IMR-90 (cell line): ENCODE results near the gene JSRP1. TPM values are rescaled to one million over a fixed set of nuclear protein-coding genes. Genes with fewer than 3 reads are reported as not detected.

ENCODE experiments used
- ATAC-seq: fragments of 200-7000 bp; cut with Tn5 transposase; 2 replicates; pipeline ENCODE4 v1.9.1; 2020; ENCODE audit warnings: low read depth, mild to moderate bottlenecking, moderate library complexity
- BruUV-seq: library from RNA; stranded (reverse); fragments of 400-500 nt; replicated peaks from 2 replicates; lab custom pipeline; 2021; lab: Mats Ljungman, UMichigan
- CTCF ChIA-PET: fragments of 300-600 bp; formaldehyde crosslinking; extraction: SDS; loops from one replicate; lab custom pipeline; 2021; ENCODE audit warnings: antibody characterized with exemption; lab: Yijun Ruan, JAX
- POLR2A ChIA-PET: fragments of 300-600 bp; sonication (Branson Sonifier 250); formaldehyde crosslinking; loops from one replicate; lab custom pipeline; 2022; ENCODE audit warnings: antibody characterized with exemption; ENCODE audit not compliant: unreplicated experiment; lab: Charles Lee
- DNase-seq: peaks from one replicate; pipeline ENCODE4 v3.0.0; 2013
- H2AFZ ChIP-seq: replicated peaks from 2 replicates; pipeline ENCODE3; 2013; ENCODE audit warnings: low read length, mild to moderate bottlenecking; ENCODE audit not compliant: poor library complexity
- H2AK5ac ChIP-seq: 2 replicates; pipeline ENCODE4 v1.6.1; 2013; ENCODE audit warnings: low read depth, low read length, inconsistent platforms
- H2AK9ac ChIP-seq: replicated peaks from 2 replicates; pipeline ENCODE3; 2013; ENCODE audit warnings: mild to moderate bottlenecking, low read depth, low read length, moderate library complexity; ENCODE audit not compliant: poor library complexity
- H2BK120ac ChIP-seq: 2 replicates; pipeline ENCODE4 v1.6.1; 2013; ENCODE audit warnings: low read depth, low read length, inconsistent platforms
- H2BK15ac ChIP-seq: 3 replicates; pipeline ENCODE4 v1.6.1; 2013; ENCODE audit warnings: low read depth, low read length, inconsistent platforms
- H2BK20ac ChIP-seq: 2 replicates; pipeline ENCODE4 v1.6.1; 2013; ENCODE audit warnings: low read depth, mild to moderate bottlenecking, inconsistent platforms, low read length, moderate library complexity
- H2BK5ac ChIP-seq: 2 replicates; pipeline ENCODE4 v1.6.1; 2013; ENCODE audit warnings: mild to moderate bottlenecking, low read depth, low read length, inconsistent platforms; ENCODE audit not compliant: poor library complexity, severe bottlenecking
- H3K14ac ChIP-seq: replicated peaks from 2 replicates; pipeline ENCODE4 v1.6.1; 2013; ENCODE audit warnings: low read depth, low read length, inconsistent platforms
- H3K18ac ChIP-seq: 2 replicates; pipeline ENCODE4 v1.6.1; 2013; ENCODE audit warnings: low read depth, low read length, control low read depth
- H3K23ac ChIP-seq: 2 replicates; pipeline ENCODE4 v1.6.1; 2013; ENCODE audit warnings: low read depth, low read length, inconsistent platforms
- H3K27ac ChIP-seq: 2 replicates; pipeline ENCODE4 v1.5.1; 2013; ENCODE audit warnings: mild to moderate bottlenecking, control low read depth, low read length; ENCODE audit not compliant: insufficient read depth
- H3K27me3 ChIP-seq: 2 replicates; pipeline ENCODE4 v1.6.1; 2013; ENCODE audit warnings: low read length; ENCODE audit not compliant: control insufficient read depth, insufficient read depth
- H3K36me3 ChIP-seq: 2 replicates; pipeline ENCODE4 v1.6.1; 2013; ENCODE audit warnings: low read length, mixed read lengths; ENCODE audit not compliant: control insufficient read depth, insufficient read depth
- H3K4ac ChIP-seq: 2 replicates; pipeline ENCODE4 v1.6.1; 2013; ENCODE audit warnings: low read depth, low read length, inconsistent platforms
- H3K4me1 ChIP-seq: 2 replicates; pipeline ENCODE4 v1.6.1; 2013; ENCODE audit warnings: low read length, mixed read lengths; ENCODE audit not compliant: control insufficient read depth, insufficient read depth
- H3K4me2 ChIP-seq: 2 replicates; pipeline ENCODE4 v1.6.1; 2013; ENCODE audit warnings: low read depth, mild to moderate bottlenecking, control low read depth, low read length, moderate library complexity
- H3K4me3 ChIP-seq: 2 replicates; pipeline ENCODE4 v1.5.1; 2013; ENCODE audit warnings: low read depth, mild to moderate bottlenecking, control low read depth, low read length, moderate library complexity; ENCODE audit not compliant: insufficient read depth
- H3K56ac ChIP-seq: 2 replicates; pipeline ENCODE4 v1.6.1; 2013; ENCODE audit warnings: low read length, inconsistent platforms; ENCODE audit not compliant: insufficient read depth; ENCODE audit errors: extremely low read depth
- H3K79me1 ChIP-seq, 2 experiments: 2 replicates each; pipeline ENCODE4 v1.6.1; 2013; ENCODE audit warnings: low read length in 2 of 2, inconsistent platforms in 1 of 2, low read depth in 1 of 2
- H3K9ac ChIP-seq: 2 replicates; pipeline ENCODE4 v1.6.1; 2013; ENCODE audit warnings: low read depth, low read length, control low read depth
- H3K9me1 ChIP-seq: 2 replicates; pipeline ENCODE4 v1.6.1; 2013; ENCODE audit warnings: low read length, inconsistent platforms; ENCODE audit not compliant: insufficient read depth
- H3K9me3 ChIP-seq: 2 replicates; pipeline ENCODE4 v1.6.1; 2013; ENCODE audit warnings: low read length; ENCODE audit not compliant: control insufficient read depth, insufficient read depth
- H4K20me1 ChIP-seq: 2 replicates; pipeline ENCODE4 v1.6.1; 2013; ENCODE audit warnings: low read length, inconsistent platforms; ENCODE audit not compliant: insufficient read depth
- H4K5ac ChIP-seq: 2 replicates; pipeline ENCODE4 v1.6.1; 2013; ENCODE audit warnings: mild to moderate bottlenecking, low read depth, low read length, control low read depth
- H4K8ac ChIP-seq, 2 experiments: 2 replicates each; pipeline ENCODE4 v1.6.1; 2013; ENCODE audit warnings: low read depth in 2 of 2, low read length in 2 of 2, control low read depth in 1 of 2, inconsistent platforms in 1 of 2
- H4K91ac ChIP-seq: 2 replicates; pipeline ENCODE4 v1.6.1; 2013; ENCODE audit warnings: low read depth, low read length, inconsistent platforms; ENCODE audit not compliant: insufficient read depth
- BHLHE40 ChIP-seq: fragments of 150-350 bp; IDR thresholded peaks from 2 replicates; pipeline ENCODE4 v1.6.1; 2016; ENCODE audit warnings: mild to moderate bottlenecking, low read depth, low read length
- CEBPB ChIP-seq: IDR thresholded peaks from 2 replicates; pipeline ENCODE4 v1.6.1; 2012; ENCODE audit warnings: low read depth, low read length, improper control_type of control experiment
- CHD1 ChIP-seq: IDR thresholded peaks from 2 replicates; pipeline ENCODE4 v1.6.1; 2012; ENCODE audit warnings: low read depth, low read length, improper control_type of control experiment
- FOS ChIP-seq: fragments of 150-350 bp; IDR thresholded peaks from 2 replicates; pipeline ENCODE4 v1.6.1; 2016; ENCODE audit warnings: low read depth, low read length
- MAFK ChIP-seq: IDR thresholded peaks from 2 replicates; pipeline ENCODE4 v1.6.1; 2012; ENCODE audit warnings: low read depth, low read length, improper control_type of control experiment
- MAZ ChIP-seq: IDR thresholded peaks from 2 replicates; pipeline ENCODE4 v1.6.1; 2012; ENCODE audit warnings: low read depth, mild to moderate bottlenecking, low read length, improper control_type of control experiment, moderate library complexity, borderline replicate concordance
- MXI1 ChIP-seq: IDR thresholded peaks from 2 replicates; pipeline ENCODE4 v1.6.1; 2012; ENCODE audit warnings: low read depth, mild to moderate bottlenecking, low read length, moderate library complexity, borderline replicate concordance
- NFE2L2 ChIP-seq: fragments of 150-350 bp; IDR thresholded peaks from 2 replicates; pipeline ENCODE4 v1.6.1; 2016; ENCODE audit warnings: low read depth, mild to moderate bottlenecking, low read length
- POLR2A ChIP-seq: IDR thresholded peaks from 2 replicates; pipeline ENCODE4 v1.6.1; 2012; ENCODE audit warnings: mild to moderate bottlenecking, low read depth, low read length
- RAD21 ChIP-seq: IDR thresholded peaks from 2 replicates; pipeline ENCODE4 v1.6.1; 2012; ENCODE audit warnings: low read length, improper control_type of control experiment
- RCOR1 ChIP-seq: IDR thresholded peaks from 2 replicates; pipeline ENCODE4 v1.6.1; 2012; ENCODE audit warnings: mild to moderate bottlenecking, low read length, improper control_type of control experiment; ENCODE audit not compliant: insufficient replicate concordance
- RFX5 ChIP-seq: IDR thresholded peaks from 2 replicates; pipeline ENCODE4 v1.8.0; 2012; ENCODE audit warnings: low read depth, mild to moderate bottlenecking, low read length, moderate library complexity
- SMC3 ChIP-seq: fragments of 150-350 bp; IDR thresholded peaks from 2 replicates; pipeline ENCODE4 v1.6.1; 2016; ENCODE audit warnings: low read depth, mild to moderate bottlenecking, antibody characterized with exemption, low read length, moderate library complexity
- WGBS, 2 experiments: methylation state at CpG; one replicate each; pipeline versions ENCODE4 v1.1.5 to v1.1.7; 2013; ENCODE audit warnings: missing lambda C conversion rate in 2 of 2; ENCODE audit not compliant: insufficient read length in 1 of 2; ENCODE audit errors: extremely low coverage in 2 of 2; 5-methylcytosine and 5-hydroxymethylcytosine counted together
- dilution Hi-C: fragments of 300-500 bp; cut with HindIII; formaldehyde crosslinking; loops from one replicate; pipeline ENCODE4 v1.14.3; 2018; ENCODE audit warnings: low sequenced_read_pairs; ENCODE audit not compliant: unreplicated experiment
- in situ Hi-C: fragments of 300-500 bp; cut with MboI; formaldehyde crosslinking; loops from 3 replicates; pipeline ENCODE4 v1.14.3; 2019; ENCODE audit warnings: low sequenced_read_pairs, inconsistent platforms, mixed read lengths
- intact Hi-C: fragments of 100-400 bp; cut with micrococcal nuclease; formaldehyde crosslinking; loops from 2 replicates; pipeline ENCODE4 v1.10.0; 2022
- polyA plus RNA-seq, 3 experiments: library from polyadenylated mRNA; depleted of rRNA; stranded (reverse); fragments of >200 nt; gene quantifications; 2 replicates each; pipeline ENCODE4 v1.2.3, GENCODE V29; 2012; ENCODE audit warnings: low replicate concordance in 1 of 3
- total RNA-seq: library from RNA; depleted of rRNA; stranded (reverse); fragments of >200 nt; gene quantifications from 2 replicates; pipeline ENCODE4 v1.2.3, GENCODE V29; 2012
- TF ChIP-seq, protein P1 (sequence below): fragments of 150-350 bp; IDR thresholded peaks from 2 replicates; pipeline ENCODE4 v1.6.1; 2017; ENCODE audit warnings: mild to moderate bottlenecking, antibody characterized with exemption, low read length, low read depth
- TF ChIP-seq, protein P2 (sequence below): conservative IDR thresholded peaks from 2 replicates; pipeline ENCODE4 v1.5.1; 2012; ENCODE audit warnings: mild to moderate bottlenecking, low read depth, low read length, improper control_type of control experiment
- TF ChIP-seq, protein P3 (sequence below): fragments of 150-350 bp; IDR thresholded peaks from 2 replicates; pipeline ENCODE4 v1.6.1; 2016; ENCODE audit warnings: low read depth, mild to moderate bottlenecking, low read length, moderate library complexity, borderline replicate concordance

Gene JSRP1
- total and polyA plus RNA-seq, 2 of the 4 experiments (the other 2 are of a cell fraction): not detected

DNA sequence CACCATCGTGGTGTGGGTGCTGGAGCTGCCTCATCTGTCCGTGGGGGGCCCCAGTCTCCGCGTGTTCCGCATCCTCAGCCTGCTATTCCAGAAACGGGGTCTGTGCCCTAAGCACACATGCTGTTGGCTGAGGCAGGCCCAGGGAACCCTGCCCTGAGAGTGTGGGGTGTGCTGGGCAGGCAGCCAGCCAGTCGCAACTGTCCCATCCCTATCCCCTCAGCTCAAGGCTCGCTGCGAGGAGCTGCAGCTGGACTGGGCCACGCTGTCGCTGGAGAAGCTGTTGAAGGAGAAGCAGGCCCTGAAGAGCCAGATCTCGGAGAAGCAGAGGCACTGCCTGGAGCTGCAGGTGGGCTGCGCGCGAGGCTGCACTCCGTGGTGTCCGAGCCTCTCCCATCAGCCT, 42.0 kb downstream of the JSRP1 start:
- Histone ChIP-seq H3K18ac (no peak overlapping the region), H2AFZ (no peak overlapping the region), H2AK5ac (no peak overlapping the region), H4K20me1 (no peaks in the 10 kb centered on the region), H3K9me3 (no peaks in the 10 kb centered on the region), H3K4me1 (no peaks in the 10 kb centered on the region), H3K4me3 (no peak overlapping the region), H3K56ac (no peak overlapping the region), H3K23ac (no peak overlapping the region), H3K4ac (no peak overlapping the region), H2BK20ac (no peak overlapping the region), H4K5ac (no peak overlapping the region), H4K8ac (no peak overlapping the region), H4K91ac (no peak overlapping the region), H3K4me2 (no peak overlapping the region), H3K36me3 (peaks cover 71% of the 10 kb centered on the region), H3K27ac (no peak overlapping the region), H2BK15ac (no peak overlapping the region), H2BK5ac (no peak overlapping the region), H2BK120ac (no peak overlapping the region), H3K79me1 (peaks cover 13 to 45% of the 10 kb centered on the region in 2 experiments; a peak in 3 of 4 replicates), H3K9me1 (no peaks in the 10 kb centered on the region), H3K27me3 (no peaks in the 10 kb centered on the region), H3K9ac (no peak overlapping the region), H2AK9ac (no peak overlapping the region), H3K14ac (no peak overlapping the region)
- ATAC-seq (no peak), DNase-seq (no peak)
- intact Hi-C loops (no loop called here), in situ Hi-C loops (no loop called here), dilution Hi-C loops (no loop called here)
- CTCF ChIA-PET: no interaction called here
- no TSS peak for BruUV-seq
- 61% methylated on average over 9 of the region's 17 CpGs; no CpG with 5 or more reads in 1 of the 2 experiments for WGBS, 2 experiments
- no peak for TF ChIP-seq NFE2L2
- no peak for TF ChIP-seq MAZ
- no peak for TF ChIP-seq POLR2A
- no peak for TF ChIP-seq FOS
- no peak for TF ChIP-seq MAFK
- TF ChIP-seq RFX5: no peak
- no peak for TF ChIP-seq RCOR1
- TF ChIP-seq MXI1: no peak
- TF ChIP-seq, protein P1, sequence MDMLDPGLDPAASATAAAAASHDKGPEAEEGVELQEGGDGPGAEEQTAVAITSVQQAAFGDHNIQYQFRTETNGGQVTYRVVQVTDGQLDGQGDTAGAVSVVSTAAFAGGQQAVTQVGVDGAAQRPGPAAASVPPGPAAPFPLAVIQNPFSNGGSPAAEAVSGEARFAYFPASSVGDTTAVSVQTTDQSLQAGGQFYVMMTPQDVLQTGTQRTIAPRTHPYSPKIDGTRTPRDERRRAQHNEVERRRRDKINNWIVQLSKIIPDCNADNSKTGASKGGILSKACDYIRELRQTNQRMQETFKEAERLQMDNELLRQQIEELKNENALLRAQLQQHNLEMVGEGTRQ: no peak
- TF ChIP-seq SMC3: no peak
- TF ChIP-seq, protein P2, sequence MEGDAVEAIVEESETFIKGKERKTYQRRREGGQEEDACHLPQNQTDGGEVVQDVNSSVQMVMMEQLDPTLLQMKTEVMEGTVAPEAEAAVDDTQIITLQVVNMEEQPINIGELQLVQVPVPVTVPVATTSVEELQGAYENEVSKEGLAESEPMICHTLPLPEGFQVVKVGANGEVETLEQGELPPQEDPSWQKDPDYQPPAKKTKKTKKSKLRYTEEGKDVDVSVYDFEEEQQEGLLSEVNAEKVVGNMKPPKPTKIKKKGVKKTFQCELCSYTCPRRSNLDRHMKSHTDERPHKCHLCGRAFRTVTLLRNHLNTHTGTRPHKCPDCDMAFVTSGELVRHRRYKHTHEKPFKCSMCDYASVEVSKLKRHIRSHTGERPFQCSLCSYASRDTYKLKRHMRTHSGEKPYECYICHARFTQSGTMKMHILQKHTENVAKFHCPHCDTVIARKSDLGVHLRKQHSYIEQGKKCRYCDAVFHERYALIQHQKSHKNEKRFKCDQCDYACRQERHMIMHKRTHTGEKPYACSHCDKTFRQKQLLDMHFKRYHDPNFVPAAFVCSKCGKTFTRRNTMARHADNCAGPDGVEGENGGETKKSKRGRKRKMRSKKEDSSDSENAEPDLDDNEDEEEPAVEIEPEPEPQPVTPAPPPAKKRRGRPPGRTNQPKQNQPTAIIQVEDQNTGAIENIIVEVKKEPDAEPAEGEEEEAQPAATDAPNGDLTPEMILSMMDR: no peak
- no peak for TF ChIP-seq CEBPB
- TF ChIP-seq CHD1: no peak
- no peak for TF ChIP-seq BHLHE40
- TF ChIP-seq, protein P3, sequence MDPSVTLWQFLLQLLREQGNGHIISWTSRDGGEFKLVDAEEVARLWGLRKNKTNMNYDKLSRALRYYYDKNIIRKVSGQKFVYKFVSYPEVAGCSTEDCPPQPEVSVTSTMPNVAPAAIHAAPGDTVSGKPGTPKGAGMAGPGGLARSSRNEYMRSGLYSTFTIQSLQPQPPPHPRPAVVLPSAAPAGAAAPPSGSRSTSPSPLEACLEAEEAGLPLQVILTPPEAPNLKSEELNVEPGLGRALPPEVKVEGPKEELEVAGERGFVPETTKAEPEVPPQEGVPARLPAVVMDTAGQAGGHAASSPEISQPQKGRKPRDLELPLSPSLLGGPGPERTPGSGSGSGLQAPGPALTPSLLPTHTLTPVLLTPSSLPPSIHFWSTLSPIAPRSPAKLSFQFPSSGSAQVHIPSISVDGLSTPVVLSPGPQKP: no peak
- TF ChIP-seq RAD21: no peak
- POLR2A ChIA-PET: no interaction called here
